Gastrocnemius medialis (tissue), 4 donors: ENCODE measurements around the gene PLCL2. TPM values are rescaled to one million over a fixed set of nuclear protein-coding genes. Genes with fewer than 3 reads are reported as not detected.

Source experiments
- ATAC-seq, 2 donors: fragments of 150-250 bp; one replicate each; pipeline ENCODE4 v1.9.1; 2016
- DNase-seq, 2 donors: peaks; one replicate each; pipeline ENCODE4 v3.0.0-alpha.2; 2019
- H3K27ac ChIP-seq, 4 donors: fragments of 200-600 bp; sonication (generic); 1 replicate in 1 of 4; 2 replicates in 3 of 4; pipeline ENCODE4 v1.5.1; 2016 to 2018; ENCODE audit warnings: mild to moderate bottlenecking in 2 of 4, moderate library complexity in 1 of 4
- H3K27me3 ChIP-seq, 3 donors: fragments of 200-600 bp; sonication (generic) in 2 of 3; 1 replicate in 1 of 3; 2 replicates in 2 of 3; pipeline versions ENCODE4 v1.5.1 to v1.6.0; 2016 to 2019; ENCODE audit warnings: mild to moderate bottlenecking in 1 of 3, moderate library complexity in 1 of 3
- H3K36me3 ChIP-seq, 2 donors: fragments of 200-600 bp; sonication (generic) in 1 of 2; one replicate each; pipeline ENCODE4 v1.5.1; 2017 to 2018
- H3K4me1 ChIP-seq, 2 donors: fragments of 200-600 bp; sonication (generic) in 1 of 2; one replicate each; pipeline ENCODE4 v1.5.1; 2016 to 2017; ENCODE audit warnings: mild to moderate bottlenecking in 2 of 2
- H3K4me3 ChIP-seq, 4 donors: fragments of 200-600 bp; sonication (generic) in 3 of 4; 1 replicate in 1 of 4; 2 replicates in 3 of 4; pipeline ENCODE4 v1.5.1; 2016 to 2019; ENCODE audit warnings: mild to moderate bottlenecking in 2 of 4
- H3K9me3 ChIP-seq, 3 donors: fragments of 200-600 bp; sonication (generic) in 2 of 3; 1 replicate in 1 of 3; 2 replicates in 2 of 3; pipeline ENCODE4 v1.5.1; 2016 to 2019
- CTCF ChIP-seq, 5 experiments: fragments of 450-650 bp in 3 of 5; fragments of 200-600 bp in 2 of 5; sonication (generic) in 2 of 5; IDR thresholded peaks in 4 of 5; conservative IDR thresholded peaks in 1 of 5; 1 replicate in 4 of 5; 2 replicates in 1 of 5; pipeline ENCODE4 v1.5.1; 2016 to 2019; ENCODE audit warnings: antibody characterized with exemption in 5 of 5, mild to moderate bottlenecking in 3 of 5, moderate library complexity in 3 of 5
- POLR2A ChIP-seq, 2 donors: fragments of 450-650 bp; IDR thresholded peaks; one replicate each; pipeline ENCODE4 v1.6.1; 2017; ENCODE audit warnings: antibody characterized with exemption in 2 of 2, mild to moderate bottlenecking in 2 of 2, moderate library complexity in 2 of 2
- in situ Hi-C, 4 donors: fragments of 200-750 bp; cut with MboI; loops; one replicate each; pipeline versions ENCODE4 v1.15.0 to v1.8.0; 2017; ENCODE audit warnings: low sequenced_read_pairs in 4 of 4
- intact Hi-C: fragments of 100-400 bp; cut with DNase I; formaldehyde crosslinking; loops from one replicate; pipeline ENCODE4 v1.15.1; 2023; ENCODE audit warnings: low total_unique reads
- total RNA-seq, 4 donors: library from RNA; depleted of rRNA; stranded (reverse); fragments of >200 nt; gene quantifications; one replicate each; pipeline versions ENCODE4 v1.1.0 to v1.2.3, GENCODE V29; 2016

PLCL2 gene
- total RNA-seq, 4 donors from 2014 or later = 23.9 to 37.2 (median 32.7) TPM

GRCh38 chr3:17028363-17028762 is 143.6 kb downstream of the PLCL2 start:
- intact Hi-C loops = loop anchor here (5.0 kb wide), 1 partner anchor 111 kb away; no protein-coding TSS in a partner anchor
- Histone ChIP-seq H3K4me3 (no peak overlapping the region), H3K9me3 (no peaks in the 10 kb centered on the region), H3K4me1 (peaks cover 34% of the 10 kb centered on the region in 2 donors), H3K27me3 (no peaks in the 10 kb centered on the region), H3K36me3 (no peaks in the 10 kb centered on the region), H3K27ac (peak overlapping the region; percentile 55 to 77 (median 64))
- DNase-seq (no peak), ATAC-seq (no peak)
- TF ChIP-seq POLR2A (IDR thresholded peaks at IDR 0.05) (no peak), CTCF (IDR thresholded peaks at IDR 0.05 in 4 of 5, conservative IDR thresholded peaks at IDR 0.05 in 1 of 5) (no peak)
- in situ Hi-C loops = loop anchor here in 3 of 4 donors (25.0 kb wide), 2 partner anchors 384 to 416 kb away; partner anchors contain the start of gene DAZL (in 2 of the 3)

GRCh38 chr3:17030438-17030837 is 145.7 kb downstream of the PLCL2 start:
- no peak overlapping the region for H3K4me3 ChIP-seq
- in situ Hi-C loops (loop anchor here in 3 of 4 donors (10.0 to 25.0 kb wide), 3 partner anchors 382 to 426 kb away; partner anchors contain the start of gene DAZL (in 3 of the 3)), intact Hi-C loops (loop anchor here (10.0 kb wide), 1 partner anchor 256 kb away; no protein-coding TSS in a partner anchor)
- no peak for DNase-seq
- no peak for TF ChIP-seq POLR2A (IDR thresholded peaks at IDR 0.05)
- no peak for TF ChIP-seq CTCF (IDR thresholded peaks at IDR 0.05 in 4 of 5, conservative IDR thresholded peaks at IDR 0.05 in 1 of 5)
- no peak for ATAC-seq
- no peaks in the 10 kb centered on the region for H3K36me3 ChIP-seq
- no peaks in the 10 kb centered on the region for H3K27me3 ChIP-seq
- peak overlapping the region in 2 of 4 donors; percentile 7 to 15 for H3K27ac ChIP-seq
- H3K4me1 ChIP-seq = peaks cover 24 to 32% of the 10 kb centered on the region in 2 donors
- H3K9me3 ChIP-seq = no peaks in the 10 kb centered on the region

GRCh38 chr3:17030956-17031652 is 146.3 kb downstream of the PLCL2 start:
- TF ChIP-seq POLR2A (IDR thresholded peaks at IDR 0.05) = no peak
- Histone ChIP-seq H3K27me3 (no peaks in the 10 kb centered on the region), H3K36me3 (no peaks in the 10 kb centered on the region), H3K4me1 (peaks cover 21 to 26% of the 10 kb centered on the region in 2 donors), H3K27ac (peak overlapping the region in 1 of 4 donors; percentile 9), H3K9me3 (no peaks in the 10 kb centered on the region), H3K4me3 (no peak overlapping the region)
- no peak for ATAC-seq
- intact Hi-C loops = loop anchor here (10.0 kb wide), 1 partner anchor 256 kb away; no protein-coding TSS in a partner anchor
- DNase-seq = no peak
- in situ Hi-C loops = loop anchor here in 3 of 4 donors (10.0 to 25.0 kb wide), 3 partner anchors 381 to 426 kb away; partner anchors contain the start of gene DAZL (in 3 of the 3)

- peaks cover 15 to 16% of the 10 kb centered on the region in 2 donors for H3K4me1 ChIP-seq
- intact Hi-C loops (loop anchor here (2.0 to 10.0 kb wide), 2 partner anchors 258 to 432 kb away; no protein-coding TSS in a partner anchor), in situ Hi-C loops (loop anchor here in 3 of 4 donors (10.0 to 25.0 kb wide), 3 partner anchors 380 to 428 kb away; partner anchors contain the start of gene DAZL (in 3 of the 3))
- DNase-seq = no peak
- no peaks in the 10 kb centered on the region for H3K27me3 ChIP-seq
- peak; percentile 61 to 65 for ATAC-seq
- TF ChIP-seq POLR2A (IDR thresholded peaks at IDR 0.05) (no peak), CTCF (IDR thresholded peaks at IDR 0.05 in 4 of 5, conservative IDR thresholded peaks at IDR 0.05 in 1 of 5) (peak; percentile 56 to 76 (median 61))
- H3K4me3 ChIP-seq = no peak overlapping the region
- H3K27ac ChIP-seq = peak overlapping the region in 3 of 4 donors; percentile 3 to 48 (median 32)
- H3K36me3 ChIP-seq = no peaks in the 10 kb centered on the region
- no peaks in the 10 kb centered on the region for H3K9me3 ChIP-seq
Measured at GRCh38 chr3:17032407-17033034, 147.8 kb downstream of the PLCL2 start.
